GM10847 (cell line): ENCODE measurements around the gene MSI2.

ENCODE experiments used
- POLR2A ChIP-seq: IDR thresholded peaks from 2 replicates; pipeline ENCODE4 v1.6.1; 2011; ENCODE audit not compliant: insufficient read length; ENCODE audit errors: extremely low read depth

Gene MSI2

DNA sequence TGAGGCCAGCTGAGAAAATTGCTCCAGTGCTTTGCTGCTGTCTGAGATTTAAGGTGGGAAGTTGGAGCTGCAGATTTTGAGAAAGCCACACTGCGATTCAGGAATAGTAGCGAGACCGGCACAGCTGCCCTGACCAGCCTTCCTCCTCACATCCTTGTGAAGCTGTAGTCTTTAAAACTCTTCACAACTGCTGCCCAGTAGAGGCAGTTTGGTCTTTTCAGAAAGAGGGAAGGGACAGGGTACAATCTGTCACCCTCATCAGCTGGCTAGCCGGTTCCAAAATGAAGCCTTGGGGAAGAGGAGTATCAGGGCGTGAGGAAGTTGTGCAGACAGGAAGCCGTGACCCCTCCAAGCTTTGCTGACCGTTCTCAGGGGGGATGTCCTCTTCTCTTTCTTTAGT, 195.3 kb downstream of the MSI2 start:
- no peak for TF ChIP-seq POLR2A

DNA sequence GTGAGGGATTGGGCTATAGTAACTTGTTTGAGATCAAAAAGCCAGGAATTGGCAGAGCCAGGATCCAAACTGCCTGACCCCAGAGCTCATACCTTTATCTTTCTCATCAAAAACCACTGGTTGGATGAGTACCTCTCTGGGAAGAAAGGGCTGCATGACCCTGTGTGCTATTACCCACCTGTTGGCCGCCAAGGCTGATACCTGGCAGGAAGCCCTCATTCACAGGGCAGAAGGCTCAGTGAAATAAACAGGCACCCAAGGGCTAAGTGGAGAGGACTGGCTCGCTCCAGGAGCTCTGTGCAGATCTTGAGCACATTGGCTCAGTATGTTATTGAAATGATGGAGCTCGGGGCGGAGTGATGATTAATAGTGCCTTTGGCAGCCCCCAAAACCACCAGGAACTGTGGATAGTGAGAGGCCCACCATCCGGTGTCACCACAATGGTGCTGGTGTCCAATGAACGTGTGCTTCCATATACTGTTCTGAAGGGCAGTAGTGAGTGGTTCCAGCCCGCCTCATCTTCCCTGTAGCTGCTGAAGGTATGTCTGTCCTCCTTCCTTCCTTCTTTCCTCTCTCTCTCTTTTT, 197.6 kb downstream of the MSI2 start:
- no peak for TF ChIP-seq POLR2A

DNA sequence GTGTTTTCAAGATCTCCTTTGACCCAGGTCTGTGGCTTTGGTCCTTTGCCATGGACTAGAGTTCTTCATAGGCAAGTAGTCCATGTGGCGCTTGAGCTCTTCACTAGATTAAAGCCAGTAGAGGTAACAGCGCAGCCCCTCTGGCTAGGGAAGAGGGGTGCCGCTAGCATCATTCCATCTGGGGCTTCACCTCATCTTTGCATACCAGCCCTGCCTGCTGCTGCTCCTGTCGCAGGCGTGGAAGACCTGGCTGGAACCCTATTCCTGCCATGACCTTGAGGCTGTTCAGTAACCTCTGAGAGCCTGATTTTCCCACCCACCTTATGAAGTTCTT, 198.4 kb downstream of the MSI2 start:
- TF ChIP-seq POLR2A, result no peak

DNA sequence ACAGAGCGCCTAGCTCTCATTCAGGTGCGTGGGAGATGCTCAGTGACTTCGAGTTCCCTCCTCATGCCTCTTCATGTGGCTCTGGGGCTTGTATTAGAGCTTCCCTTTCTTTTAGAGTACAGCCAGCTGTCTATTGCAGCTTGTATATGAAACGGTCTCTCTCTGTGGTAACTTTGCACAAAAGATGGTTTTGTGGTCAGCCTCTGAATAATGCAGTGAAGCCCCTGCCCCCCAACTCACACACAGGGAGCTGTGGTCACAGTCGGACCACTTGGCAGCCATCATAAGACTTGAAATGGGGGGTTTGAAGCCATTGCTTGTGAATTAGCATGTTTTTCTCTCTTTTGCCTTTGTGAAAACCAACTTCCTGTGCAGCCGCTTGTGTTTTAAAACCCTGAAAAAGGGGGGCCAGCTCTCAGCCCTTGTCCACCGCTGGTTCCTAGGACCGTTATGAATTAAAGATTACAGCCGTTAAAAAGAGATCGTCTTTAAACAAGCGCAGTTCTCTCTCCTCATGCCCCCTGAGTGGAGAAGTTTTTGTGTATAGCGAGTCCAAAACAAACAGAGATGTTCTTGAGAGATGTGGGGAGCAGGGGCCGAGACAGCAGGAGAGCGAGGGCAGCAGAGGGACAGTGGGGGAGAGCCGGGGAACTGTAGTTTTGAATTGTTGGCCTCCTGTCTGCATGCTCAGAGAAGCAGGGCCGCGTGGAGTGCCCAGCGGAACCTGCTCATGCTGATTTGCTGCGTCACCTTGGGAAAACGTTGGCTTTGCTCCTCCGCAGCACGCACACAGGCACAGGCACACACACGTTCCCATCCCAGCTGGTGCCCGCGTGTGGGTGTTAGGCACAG, 199.0 kb downstream of the MSI2 start:
- TF ChIP-seq POLR2A, result no peak

DNA sequence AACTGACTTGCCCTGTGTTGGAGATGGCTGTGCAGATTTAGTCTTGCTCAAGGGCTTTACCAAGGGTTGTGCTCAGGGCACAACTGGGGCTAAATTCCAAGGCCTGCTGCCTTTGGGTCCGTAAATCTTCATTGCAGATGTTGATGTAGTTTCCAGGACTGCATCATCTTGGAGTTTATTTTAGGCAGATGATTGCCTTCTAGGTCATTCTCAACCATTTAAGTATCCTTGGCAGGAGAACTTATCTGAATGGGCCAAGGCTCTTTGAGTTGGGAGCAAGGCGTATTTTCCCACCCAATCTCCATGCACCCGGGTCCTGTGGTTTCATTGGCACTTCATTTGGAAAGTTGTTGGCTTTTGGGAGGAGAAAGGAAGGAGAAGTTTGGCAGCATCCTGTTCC, 200.3 kb downstream of the MSI2 start:
- TF ChIP-seq POLR2A, result no peak

DNA sequence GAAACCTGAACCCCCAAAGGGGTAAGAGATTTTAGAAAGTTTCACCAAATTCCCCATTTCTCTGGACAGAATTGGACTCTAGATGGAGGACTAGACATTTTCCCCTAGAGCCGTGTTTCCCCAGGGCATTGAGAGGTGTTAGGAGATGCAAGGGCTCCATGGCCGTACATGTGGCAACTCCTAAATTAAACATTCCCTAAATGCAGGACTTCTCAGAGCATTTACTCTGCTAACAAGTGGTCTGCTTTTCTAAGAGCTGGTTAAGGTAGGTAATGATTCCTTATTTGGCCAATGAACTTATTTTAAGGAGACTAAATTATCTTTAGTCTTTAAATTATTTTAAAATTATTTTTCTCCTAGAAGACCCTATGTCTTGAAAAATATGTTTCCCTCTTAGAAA, 200.9 kb downstream of the MSI2 start:
- no peak for TF ChIP-seq POLR2A

DNA sequence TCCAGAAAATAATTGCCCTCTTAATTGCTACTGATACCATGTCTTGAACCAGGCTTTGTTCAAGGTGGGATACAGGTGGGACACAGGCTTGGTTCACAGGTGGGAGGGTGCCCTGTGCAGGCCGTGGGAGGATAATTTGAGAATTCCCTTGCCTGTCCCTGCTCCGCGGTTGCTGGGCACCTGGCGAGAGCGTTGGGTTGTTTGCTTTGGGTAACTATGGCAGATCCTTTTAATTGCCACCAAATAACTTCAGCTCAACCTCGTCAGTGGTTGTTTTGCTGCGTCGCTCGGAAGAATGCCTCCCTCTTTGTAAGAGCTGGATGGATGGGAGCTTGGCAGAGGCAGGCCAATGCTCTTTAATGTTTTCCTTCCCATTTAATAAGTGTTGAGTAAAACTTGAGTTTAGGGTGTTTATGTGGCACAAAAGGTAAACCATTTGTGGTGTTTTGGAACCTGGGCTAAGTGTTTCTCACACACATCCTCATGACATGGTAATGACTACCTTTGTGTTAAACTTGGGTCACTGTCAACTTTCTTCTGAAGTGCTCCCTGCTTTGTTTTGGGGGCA, 202.5 kb downstream of the MSI2 start:
- TF ChIP-seq POLR2A, result no peak

DNA sequence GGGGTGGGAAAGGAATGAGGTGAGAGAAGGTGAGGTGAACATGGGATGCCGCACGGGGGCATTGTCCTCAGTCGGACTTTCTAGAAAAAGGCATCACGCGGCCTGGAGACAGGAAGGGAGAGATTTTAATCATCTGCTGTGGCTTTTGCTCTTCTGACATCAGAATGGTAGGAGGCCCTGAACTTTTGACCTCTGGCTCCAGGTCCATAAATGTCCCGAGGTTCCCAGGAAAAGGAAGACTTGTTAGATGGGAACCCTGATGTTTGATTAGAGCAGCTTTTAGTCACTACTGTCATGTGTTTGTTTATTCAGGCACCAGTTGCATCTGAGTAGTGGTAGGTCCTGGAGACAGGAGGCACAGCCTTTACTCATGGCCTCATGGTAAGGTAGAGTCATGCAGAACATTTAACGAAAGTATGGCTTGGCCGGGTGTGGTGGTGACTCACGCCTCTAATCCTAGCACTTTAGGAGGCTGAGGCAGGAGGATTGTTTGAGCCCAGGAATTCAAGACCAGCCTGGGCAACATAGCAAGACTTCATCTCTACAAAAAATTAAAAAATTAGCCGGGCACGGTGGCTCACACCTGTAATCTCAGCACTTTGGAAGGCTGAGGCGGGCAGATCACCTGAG, 203.1 kb downstream of the MSI2 start:
- TF ChIP-seq POLR2A, result no peak

DNA sequence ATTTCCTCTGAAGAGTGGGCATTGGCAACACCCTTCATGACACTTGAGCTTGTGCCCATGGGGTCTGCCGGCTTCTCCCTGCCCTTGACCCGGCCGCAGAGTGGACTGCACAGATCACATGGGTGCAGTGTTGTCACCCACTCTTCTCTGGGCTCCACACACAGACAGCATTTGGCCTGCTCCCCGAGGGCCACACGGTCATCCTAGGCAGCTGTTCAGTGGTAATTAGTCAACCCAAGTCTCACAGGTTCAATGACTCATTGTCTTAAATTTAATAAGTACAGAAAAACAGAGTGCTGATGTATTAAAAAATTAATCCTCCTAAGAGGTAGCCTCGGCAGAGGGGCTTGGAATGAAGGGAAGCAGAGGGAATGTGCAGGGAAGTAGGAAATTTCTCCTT, 204.8 kb downstream of the MSI2 start:
- TF ChIP-seq POLR2A, result no peak

DNA sequence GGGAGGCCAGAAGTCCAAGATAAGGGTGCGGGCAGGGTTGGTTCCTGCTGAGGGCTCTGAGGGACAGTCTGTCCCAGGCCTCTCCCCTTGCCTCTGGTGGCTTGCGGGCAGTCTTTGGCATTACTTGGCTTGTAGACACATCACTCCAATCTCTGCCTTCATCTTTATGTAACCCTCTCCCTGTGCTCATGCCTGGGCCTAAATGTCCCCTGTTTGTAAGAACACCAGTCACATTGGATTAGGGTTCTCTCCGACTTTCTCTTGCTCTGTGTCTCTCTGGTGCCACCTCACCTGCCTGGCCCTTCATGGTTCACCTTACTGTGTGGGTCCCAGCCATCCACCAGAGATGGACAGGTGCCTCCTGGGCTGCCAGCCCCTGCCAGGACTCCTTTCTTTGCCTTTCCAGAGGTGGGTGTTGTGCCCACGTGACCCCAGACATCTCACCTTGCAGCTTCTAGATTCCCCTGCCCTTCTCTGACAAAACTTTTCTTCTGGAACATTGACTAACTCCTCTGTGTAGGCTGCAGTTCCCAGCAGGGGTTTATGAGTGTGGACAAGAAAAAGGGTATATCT, 205.8 kb downstream of the MSI2 start:
- no peak for TF ChIP-seq POLR2A

DNA sequence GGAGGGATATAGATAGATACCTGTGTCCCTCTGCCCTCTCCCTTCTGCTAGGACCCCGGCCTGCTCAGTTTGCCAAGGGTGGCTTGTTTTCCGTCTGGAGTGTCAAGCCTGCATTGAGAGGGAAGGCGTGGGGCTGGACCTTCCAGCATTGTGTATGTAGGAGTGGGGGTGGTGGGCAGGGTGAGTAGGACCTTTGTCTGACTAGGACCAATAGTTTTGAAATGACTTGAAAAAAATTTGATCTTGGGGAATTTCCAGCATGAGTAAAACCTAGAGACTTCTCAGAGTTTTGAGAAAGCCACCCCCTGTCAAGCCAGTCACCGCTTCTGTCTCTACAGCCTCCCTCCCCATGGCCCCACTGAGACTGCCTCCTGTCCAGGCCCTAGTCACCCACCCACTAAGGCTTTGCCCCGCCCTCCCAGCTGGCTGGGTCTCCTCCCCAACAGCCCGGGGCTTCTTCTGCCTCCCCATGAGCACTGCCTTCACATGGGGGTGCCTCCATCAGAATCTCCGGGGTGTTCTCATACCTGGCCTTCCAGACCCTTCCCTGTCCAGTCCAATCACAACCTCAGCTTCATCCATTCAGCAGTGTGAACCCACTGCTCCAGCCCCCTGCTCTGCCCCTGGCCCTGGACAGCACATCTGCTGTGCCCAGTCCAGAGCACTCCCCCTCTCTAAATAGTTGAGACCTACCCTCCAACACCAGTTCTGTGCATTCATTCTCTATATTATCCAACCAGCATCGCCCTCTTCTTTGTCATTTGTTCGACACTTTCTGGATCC, 207.0 kb downstream of the MSI2 start:
- peak; percentile 8 for TF ChIP-seq POLR2A

DNA sequence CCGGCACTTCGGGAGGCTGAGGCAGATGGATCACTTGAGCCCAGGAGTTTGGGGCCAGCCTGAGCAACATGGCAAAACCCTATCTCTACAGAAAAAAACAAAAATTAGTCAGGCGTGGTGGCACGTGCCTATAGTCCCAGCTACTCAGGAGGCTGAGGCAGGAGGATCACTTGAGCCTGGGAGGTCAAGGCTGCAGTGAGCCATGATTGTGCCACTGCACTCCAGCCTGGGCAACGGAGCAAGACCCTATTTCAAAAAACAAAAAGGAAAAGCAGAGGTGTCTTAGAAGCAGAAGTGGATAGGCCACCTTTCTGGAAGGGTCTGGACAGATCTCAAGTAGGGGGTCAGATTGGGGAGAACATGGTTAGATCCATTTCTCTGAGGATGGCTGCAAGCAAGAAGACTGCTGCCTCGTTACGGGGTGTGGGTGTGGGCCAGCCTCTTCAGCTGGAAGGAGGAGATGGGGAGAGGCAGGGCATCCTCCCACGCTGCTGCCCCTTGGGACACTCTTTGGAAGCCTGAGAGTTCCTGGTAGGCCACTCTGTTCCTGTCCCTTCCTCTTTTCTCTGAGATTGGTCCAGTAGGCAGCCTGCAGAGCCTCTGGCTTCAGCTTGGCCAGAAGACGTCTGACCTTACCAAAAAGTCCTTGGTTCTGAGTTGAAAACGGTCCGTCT, 208.0 kb downstream of the MSI2 start:
- TF ChIP-seq POLR2A, result no peak

DNA sequence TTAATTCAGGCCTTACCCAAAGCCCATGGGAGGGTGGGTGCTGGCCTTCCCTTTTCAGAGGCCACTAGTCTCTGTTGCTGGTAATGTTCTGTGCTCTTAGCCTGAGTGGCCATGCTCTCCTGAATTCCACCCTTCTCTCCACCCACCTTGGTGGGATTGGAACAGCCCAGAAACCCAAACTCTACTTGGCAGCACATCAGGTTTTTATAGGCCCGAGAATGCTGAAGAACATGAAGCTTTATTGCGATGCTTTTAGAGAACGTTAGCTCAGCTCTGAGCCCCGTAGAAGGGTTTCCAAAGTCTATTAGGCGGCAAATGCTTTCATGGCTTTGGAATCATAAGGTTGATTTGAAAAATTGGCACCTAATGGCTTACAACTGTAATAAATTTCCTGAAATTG, 209.3 kb downstream of the MSI2 start:
- no peak for TF ChIP-seq POLR2A

DNA sequence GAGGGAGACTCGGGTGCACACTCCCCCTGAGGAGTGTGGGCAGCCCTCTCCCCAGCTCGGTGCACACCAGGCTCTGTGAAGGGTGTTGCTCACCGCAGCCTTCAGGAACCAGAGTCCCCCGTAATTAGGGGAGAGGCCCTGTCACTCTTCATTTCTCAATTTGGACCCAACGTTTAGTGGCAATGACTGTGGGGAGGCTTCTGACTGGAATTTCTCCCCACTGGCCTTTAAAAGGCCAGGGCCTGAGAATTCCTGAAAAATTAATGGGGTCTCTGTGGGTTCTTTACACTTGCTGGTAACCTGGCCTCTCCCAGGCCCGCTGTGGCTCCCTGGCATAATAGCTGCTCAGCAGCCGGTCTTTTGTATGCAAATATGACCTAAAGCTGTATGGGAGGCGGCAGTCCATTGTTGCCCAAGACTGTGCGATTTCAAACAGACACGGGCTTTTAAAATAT, 209.7 kb downstream of the MSI2 start:
- no peak for TF ChIP-seq POLR2A

DNA sequence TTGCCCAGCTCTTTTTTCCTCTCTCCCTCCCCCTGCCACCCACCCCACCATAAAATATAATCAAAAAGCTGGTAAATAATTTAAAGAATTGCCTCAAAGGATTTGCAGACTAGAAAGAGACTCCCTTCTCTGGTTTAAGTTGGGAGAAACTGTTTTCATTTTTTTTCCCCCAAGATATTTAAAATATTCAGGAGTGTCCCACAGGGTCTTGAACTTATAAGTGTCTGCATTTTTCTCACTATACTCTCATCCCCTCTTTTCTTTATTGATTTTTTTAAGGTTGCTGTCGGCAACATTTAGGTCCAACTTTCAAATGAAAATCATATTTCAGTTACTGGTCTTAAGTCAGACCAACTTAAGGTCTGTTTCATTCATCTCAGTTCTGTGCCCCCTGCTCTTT, 210.2 kb downstream of the MSI2 start:
- no peak for TF ChIP-seq POLR2A

DNA sequence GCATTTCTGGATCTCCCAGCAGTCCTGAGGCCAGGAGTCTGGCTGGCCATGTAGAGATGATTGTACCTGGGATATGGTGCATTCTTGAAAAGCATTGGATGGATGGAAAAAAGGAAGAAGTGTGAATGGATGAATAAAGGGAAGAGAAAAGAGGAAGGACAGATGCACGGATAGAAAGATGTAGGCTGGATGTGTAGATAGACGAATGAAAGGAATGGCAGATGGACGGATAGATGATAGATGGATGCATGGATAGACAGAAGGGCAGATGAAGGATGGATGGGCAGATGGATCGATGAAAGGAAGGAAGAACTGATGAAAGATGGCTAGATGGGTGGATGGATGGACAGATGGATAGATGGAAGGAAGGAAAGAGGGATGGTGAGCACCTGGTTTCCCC, 210.9 kb downstream of the MSI2 start:
- no peak for TF ChIP-seq POLR2A
